HPDE6-E6E7 (cell line): Measurements from ENCODE around the gene NCK2.

Experiments
- DNase-seq: peaks from one replicate; pipeline ENCODE4 v3.0.0; 2011; ENCODE audit warnings: missing footprints; ENCODE audit errors: extremely low spot score

The NCK2 gene

DNA sequence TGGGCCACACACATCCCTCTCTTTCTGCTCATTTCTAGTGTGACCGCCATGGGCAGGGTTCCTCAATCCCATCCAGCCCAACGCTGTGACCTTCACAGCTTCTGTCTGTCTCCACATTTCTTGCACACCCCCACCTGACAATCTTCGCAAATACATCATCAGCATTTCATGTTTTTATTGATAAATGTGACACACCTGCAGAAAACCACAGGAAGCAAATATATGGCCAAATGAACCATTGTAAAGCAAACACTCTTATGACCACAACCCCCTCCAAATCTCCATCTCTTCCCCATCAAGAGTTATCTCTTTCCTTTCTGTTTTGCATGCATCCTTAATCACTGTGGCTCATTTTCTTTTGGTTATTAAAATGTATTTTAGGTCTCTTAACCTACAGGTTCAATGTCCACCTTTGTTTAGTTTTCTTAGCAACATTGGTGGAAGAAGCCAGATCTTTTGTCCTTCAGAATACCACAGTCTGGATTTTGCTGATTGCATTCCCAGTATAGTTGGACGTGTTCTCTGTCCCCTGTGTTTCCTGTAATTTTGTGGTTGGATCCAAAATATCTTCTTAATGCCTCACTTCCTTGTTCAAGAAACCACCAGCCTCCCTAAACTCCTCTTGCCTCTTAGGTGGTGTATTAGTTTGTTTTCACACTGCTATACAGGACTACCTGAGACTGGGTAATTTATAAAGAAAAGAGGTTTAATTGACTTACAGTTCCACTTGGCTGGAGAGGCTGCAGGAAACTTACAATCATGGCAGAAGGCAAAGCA is 9.8 kb upstream of the NCK2 start:
- DNase-seq, result no peak

DNA sequence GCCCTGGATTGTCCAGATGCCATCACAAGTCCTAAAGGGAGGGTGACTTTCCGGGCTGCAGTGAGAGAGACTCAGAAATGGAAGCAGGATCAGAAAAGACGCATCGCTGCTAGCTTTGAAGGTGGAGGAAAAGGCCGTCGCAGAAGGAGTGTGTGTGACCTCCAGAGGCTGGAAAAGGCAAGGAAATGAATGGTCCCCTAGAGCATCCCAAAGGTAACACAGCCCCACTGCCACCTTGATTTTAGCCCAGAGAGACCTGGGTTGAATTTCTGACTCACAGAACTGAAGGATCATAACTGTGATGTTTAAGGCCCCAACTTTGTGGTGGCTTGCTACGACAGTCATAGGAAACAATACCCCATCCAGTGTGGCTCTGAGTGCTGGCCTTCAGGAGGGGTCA is 8.6 kb upstream of the NCK2 start:
- no peak for DNase-seq

DNA sequence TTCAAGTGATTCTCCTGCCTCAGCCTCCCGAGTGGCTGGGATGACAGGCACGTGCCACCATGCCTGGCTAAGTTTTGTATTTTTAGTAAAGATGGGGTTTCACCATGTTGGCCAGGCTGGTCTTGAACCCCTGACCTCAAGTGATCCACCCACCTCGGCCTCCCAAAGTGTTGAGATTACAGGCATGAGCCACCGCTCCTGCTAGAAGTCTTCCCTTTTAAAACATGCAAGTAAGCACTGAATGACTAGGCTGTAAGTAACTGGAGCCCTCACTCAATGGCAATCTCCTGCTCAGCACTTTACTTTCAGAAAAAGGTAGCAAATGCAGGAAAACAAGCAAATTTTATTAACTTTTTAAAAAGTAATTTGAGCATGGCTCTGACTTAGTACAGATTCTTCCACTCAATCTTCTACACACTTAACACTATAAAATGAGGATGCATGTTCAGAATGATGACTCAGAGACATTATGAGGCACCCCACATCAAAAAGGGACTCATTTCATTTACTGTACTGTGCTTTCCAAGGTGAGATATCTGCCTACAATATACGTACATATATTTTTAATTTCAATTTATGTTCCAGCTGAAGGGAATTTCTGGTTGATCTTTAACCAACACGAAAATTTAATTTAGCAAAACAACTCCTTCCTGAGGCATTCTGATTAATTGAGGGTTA is 6.6 kb upstream of the NCK2 start:
- no peak for DNase-seq

DNA sequence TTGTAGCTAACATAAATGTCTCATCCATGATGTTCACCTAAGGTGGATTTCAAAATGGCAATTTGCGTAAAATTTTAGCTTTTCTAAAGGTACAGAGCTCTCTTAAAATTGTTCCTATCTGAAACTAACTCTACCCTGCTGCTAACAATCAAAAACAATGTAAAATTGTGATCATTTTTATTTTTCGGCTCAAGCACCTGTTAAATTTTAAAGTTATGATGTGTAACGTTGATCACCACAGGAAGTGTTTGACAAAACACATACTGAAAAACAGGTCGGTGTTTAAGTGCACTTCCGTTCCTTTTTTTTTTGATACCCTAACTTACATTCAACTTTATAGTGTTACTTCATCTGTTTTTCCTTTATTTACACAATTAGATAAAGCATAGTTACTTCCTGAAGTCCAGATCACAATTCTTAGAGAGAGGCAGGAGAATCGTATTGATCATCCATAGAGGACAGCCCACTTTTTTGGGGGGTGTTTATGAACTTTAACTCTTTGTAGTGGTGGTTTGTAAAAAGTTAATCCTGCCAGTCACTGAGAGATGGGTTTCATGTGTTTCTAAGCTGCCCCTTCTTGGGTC is 6.0 kb upstream of the NCK2 start:
- no peak for DNase-seq

DNA sequence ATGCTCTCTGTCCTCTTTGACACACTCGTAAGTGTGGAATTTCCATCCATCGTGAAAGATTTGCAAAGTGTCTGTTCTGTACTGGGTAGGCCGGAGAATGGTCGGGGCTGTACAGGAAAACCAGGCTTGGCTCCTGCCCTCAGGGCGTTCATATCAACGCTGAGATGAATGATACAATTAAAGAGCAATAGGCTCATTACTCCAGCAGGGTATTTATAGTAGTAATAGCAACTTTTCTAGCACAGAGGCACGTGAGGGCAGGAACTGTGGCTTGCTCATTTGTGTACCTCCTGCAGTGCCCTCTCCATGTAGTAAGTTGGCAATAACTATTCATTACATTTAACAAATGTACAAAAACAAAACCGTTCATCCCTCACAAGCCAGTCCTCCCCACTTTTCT is 5.3 kb upstream of the NCK2 start:
- DNase-seq, result no peak

DNA sequence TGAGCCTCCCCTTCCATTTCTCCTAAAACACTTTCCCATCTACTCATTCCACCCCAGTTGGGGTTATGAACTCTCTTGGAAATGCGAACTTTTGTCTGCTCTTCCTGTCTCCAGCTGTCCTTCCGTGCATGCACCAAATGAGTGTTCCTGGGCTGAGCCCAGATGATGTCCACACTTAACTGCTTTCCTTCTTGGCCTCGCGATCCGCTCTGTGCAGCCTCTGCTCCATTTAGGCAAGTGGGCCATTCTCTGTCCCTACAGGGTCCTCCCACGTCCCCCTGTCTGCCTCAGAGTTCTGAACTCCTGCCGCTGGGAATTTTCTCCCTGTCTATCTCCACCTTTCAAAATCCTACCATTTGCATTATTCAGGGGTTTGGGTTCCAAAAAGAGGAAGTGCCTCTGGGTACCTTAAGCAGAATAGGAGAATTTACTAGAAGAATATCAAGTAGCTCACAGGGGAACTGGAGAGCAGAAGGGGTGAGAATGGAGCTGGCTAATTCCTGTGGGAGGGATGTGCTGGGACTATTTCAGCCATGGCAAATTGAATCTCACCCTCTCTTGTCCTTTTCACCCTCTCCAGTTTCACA is 4.7 kb upstream of the NCK2 start:
- no peak for DNase-seq

DNA sequence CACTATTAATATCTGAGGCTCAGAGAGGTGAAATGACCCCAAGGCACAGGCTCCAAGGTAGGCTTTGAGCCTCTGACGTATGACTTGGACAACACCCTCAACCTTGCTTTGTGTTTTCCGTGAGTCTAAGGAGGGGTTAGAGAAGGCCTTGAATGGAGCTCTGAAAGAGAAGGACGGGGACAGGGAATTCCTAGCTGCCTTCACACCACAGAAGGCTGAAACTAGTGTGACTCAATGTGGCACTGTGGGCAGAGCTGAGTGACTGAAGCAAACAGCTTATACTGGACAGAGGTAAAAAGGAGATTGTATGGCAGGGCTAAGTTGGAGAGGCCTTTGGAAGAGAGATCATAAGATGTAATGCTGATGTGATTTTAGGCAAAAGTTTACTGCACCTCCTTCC is 3.5 kb upstream of the NCK2 start:
- no peak for DNase-seq

DNA sequence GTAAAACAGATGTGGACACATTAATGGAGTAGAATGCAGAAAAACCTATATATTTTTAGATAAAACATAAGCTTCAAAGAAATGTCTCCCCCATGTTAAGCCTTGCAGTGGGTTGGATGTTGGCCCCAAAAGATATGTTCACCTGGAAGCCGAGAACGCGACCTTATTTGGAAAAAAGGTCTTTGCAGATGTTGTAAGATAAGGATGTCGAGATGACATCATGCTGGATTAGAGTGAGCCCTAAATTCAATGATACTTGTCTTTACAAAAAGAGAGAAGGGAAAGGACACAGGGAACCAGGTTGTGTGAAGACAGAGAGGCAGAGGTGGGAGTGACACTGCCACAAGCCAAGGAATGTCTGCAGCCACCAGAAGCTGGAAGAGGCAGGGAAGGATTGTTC is 3.1 kb upstream of the NCK2 start:
- no peak for DNase-seq

DNA sequence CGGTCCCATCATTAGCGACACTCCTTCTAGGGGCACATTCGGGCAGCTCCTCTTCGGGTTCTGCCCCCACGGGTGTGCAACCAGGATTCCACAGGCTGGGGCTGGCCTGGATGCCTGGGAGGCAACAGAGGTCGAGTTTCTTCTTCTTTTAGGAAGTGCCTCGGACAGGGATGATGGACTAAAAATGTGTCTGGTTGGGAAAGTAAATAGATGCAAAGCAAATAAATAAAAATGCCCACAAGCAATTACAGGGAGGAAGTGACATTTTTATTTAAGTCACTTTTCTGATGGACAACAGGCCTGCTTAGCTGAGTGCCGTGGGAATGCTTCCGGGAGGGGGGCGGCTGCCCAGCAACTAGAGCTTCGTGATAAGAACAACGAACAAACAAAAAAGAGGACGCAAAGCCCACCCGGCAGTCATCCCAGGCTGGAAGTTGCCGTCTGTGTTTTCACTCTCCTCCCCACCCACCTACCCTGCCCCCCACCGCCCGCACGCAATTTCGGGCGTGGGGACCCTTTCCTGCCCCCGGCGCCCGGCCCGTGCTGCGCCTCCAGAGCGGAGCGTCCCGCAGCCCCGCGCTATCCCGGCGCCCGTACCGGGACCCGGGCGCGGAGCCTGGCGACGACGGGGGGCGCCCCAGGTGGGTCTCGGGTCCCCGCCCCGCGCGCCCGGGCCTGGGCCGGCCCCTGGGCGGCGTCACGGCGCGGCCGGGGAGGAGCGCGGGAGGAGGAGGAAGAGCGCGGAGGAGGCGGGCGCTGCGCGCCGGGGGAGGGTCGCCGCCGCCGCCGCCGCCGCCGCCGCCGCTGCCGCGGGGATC is 412 bp upstream of the NCK2 start:
- DNase-seq, result no peak

DNA sequence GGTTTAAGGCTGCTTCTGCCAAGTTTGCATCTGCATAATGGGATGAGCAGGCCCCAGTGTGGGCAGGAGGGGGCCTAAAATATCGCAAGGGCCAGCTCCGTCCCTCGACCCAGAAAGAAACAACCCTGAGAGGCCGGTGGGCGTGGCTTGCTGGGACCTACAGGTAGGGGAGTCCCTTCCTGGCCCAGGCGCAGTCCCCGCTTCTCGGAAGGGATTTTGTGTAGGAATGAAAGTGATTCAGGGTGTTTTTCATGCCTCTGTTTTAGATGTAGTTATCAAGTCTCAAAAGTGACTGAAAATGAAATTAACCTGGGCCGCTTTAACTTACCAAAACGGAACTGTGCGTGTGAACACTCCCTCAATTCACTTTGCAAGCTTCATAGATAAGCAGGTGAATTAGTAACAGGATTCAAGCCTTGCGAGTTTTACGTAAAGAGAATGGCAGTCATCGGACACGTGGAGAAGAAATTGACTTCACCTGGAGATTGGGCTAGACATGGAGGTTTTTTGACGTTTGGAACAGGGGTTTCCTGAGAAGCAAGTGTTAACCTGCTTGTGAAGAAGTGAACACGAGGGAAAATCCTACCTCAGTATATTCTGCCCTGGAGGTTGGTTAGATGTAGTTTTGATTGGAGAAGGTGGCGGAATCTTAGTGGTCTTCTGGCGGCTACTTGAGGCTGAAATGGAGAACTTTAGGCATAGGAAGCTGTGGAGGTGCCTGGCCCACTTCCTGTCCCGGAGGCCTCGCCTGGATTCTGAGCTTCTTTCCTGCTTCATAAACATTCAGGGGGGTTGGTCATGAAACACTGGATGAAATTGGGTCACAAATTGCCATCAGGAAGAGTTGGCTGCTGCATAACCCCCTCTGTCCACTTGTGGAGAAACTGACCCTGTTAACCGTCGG is 1.7 kb downstream of the NCK2 start:
- peak; percentile 63 for DNase-seq

DNA sequence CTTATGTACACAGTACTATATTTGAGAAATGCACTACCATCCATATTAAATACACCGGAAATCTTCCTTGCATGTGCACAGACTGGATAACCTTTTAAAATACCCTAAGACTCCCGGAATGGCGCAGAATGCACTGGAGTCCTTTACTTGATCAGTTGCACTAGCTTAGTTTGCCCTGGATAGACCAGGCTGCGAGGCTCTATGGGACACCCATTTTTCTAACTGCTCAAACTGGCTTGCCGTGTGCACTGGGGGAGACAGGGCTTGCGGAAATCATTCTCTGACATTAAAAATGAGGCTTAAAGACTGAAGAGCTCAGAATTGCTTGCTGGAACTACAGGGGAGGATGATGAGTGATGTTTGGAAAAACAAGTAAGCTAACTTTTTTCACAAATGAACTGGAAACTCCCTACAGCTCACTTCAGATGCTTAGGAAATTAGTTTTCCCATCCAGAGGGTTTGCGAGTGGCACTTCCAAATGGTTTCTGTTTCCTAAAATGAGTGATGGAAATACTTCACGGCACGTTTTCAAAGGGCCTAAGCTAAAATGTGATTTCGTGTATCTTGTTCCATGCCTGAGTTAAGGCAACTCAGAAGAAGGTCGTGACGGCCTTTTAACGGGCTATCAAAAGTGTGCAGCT is 2.7 kb downstream of the NCK2 start:
- no peak for DNase-seq

DNA sequence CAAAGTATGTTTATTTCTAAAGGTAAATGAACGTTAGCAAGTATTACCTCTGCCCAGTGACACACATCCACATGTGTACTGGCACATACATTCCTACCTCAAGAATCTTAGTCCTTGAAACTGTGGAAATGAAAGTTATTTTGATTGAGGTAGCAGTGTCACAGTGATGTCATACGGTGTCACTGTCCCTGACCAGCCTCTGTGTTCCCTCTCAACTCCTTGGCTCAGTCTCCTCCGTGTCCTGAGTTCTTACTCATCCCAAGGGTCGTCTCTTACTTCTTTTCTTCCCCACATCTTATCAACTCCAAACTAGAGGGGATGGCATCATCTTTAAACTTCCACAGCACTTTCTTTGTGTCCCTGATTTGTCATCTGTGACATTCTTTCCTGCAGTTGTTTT is 3.3 kb downstream of the NCK2 start:
- no peak for DNase-seq

DNA sequence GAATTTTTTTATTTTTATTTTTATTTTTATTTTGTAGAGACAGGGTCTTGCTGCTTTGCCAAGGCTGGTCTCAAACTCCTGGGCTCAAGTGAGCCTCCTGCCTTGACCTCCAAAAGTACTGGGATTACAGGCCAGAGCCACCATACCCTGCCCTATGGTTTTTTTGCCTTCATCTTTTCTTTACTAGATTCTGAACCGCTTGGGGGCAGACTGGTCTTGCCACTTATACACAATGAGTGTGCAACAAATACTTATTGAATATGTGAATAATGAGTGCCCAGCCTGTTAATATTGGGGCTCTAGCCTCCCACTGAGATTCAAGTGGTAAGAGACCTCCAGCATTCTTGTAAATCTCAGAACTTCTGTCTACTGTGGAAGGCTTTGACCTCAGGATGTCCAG is 3.9 kb downstream of the NCK2 start:
- DNase-seq, result no peak

DNA sequence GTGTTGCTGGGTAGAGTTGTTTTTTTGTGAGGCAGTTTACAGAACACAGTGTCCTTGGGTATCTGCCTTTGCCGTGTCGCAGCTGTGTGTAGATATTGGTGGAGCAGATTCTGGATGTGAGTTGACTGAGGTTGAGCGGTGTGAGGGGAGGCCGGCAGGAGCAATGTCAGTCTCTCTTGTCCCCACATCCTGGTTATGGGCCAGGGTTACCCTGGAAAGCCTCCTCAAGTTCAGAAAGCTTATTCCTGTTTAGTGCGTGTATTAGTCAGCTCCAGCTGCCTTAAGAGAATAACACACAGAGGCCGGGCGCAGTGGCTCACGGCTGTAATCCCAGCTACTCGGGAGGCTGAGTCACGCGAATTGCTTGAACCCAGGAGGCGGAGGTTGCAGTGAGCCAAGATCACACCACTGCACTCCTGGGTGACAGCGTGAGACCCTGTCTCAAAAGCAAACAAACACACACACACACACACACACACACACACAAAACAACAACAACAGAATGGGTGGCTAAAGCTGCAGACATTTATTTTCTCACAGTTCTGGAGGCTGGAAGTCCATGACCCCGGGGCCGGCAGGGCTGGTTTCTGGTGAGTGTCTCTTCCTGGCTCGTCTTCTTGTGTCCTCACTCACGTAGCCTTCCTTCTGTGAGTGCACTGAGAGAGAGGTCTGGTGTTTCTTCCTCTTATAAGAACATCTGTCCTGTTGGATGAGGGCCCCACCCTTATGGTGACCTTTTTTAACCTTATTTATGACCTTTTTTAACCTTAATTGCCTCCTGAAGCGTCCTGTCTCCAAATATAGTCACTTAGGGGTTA is 5.1 kb downstream of the NCK2 start:
- no peak for DNase-seq

DNA sequence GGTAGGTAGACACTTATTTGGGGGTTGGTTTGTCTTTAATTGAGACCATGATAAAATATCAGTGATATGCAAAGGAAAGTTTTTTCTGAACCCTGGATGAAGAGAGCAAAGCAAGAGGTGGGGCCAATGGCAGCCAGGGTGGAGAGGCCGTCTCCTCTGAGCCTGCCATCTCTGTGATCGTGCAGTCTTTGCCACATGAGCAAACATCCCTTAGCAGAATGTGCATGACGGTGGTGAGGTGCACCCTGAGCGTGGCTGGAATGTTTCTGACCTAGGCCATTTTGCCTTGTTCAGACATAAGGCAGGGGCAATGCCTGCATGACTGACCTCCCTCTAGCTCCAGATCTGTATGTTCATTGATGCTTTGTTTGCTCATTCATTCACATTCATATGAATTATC is 6.0 kb downstream of the NCK2 start:
- DNase-seq, result no peak

DNA sequence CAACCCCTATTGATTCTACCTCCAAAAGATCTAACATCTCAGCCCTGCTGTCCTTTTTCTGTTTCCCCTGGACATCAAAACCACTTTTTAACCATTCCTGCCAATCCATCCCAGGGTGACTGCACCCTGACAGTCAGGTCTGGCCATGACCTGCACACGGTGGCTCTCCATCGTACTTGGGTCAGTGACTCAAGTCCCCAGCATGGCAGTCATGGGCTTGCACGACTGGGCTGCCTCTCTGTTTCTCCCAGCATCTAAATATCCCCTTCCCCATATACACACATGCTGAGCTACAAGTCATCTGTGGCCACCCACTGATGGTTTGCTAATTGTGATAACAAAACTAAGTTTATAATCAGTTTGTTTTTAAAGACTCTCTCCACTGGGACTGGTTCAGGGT is 6.6 kb downstream of the NCK2 start:
- DNase-seq, result no peak

DNA sequence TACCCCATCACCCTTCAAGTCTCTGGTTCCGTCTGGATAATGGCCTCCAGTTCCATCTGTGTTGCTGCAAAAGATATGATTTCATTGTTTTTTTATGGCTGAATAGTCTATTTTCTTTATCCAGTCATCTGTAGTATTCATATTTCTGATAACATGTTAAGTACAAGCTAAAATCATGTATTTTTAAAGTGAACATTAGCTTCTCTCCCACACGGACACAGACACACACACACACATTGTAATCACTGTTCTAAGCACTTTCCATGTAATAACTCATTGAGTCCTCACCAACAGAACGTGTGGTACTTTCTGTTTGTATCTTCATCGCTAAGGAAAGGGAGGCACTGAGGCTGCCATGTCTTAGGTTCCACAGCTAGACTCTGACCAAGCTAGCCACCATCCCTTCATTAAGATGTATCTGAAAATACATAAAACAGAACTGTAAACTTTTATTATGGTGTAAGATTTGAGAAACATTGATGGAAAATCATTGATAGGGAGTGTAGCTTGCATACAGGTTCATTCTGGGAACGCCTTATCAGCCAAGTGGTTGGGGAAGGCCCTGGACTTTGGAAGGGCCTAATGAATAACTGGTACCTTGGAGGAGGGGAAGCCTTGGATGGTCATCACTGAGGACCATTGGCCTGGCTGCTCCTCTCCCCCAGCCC is 8.1 kb downstream of the NCK2 start:
- no peak for DNase-seq

DNA sequence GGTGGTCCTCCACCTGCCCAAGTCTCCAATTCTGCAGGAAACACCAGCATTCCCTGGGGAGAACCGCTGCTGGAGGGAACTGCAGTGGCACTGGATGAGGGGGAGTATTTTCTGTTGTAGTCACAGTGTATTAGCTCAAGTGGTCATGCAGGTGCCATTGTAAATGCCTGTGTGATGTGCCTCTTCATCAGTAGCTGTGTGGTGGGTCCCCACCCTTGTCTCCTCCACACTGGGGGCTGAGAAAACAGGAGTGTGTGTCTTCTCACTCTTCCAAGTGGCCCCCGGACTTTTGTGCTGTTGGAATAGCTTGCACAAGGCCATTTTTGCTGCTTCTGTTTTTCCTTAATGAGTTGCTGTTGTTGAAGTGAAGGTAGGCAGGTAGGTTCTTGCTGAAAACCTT is 8.7 kb downstream of the NCK2 start:
- DNase-seq, result no peak

DNA sequence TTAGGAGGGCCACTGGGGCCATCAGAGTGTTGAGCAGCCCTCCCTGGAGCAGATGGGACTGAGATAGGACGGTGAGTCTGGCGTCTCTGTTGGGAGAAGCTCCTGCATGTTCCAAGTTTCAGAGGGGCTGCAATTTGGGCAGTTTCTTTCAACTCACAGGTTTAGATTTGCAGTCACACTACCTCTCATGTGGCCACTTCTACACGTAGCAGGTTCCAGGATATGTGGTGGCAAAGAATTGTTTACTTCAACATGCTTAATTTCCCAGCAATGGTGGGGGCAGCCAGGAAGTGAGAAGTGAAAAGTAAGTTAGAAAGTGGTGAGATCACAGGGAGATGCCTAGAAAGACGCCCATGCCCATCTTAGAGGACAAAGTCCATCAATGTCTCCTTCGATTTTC is 9.3 kb downstream of the NCK2 start:
- no peak for DNase-seq
